Activated CD4-positive, alpha-beta T cell treated with anti-CD3 and anti-CD28 coated beads, Interleukin-2, amount 10 ng/mL, durations not matched to agents 24 days and 14 days (primary cell): ENCODE data around the gene PRKG1. TPM values are rescaled to one million over a fixed set of nuclear protein-coding genes. Genes with fewer than 3 reads are reported as not detected.
"Not testable (repeated sequence)": the region's sequence is repeated elsewhere in the genome, so short reads cannot be mapped to it uniquely, and the experiment has no call there.

Experiments
- DNase-seq: peaks from one replicate; pipeline ENCODE4 v3.0.0; 2022
- H3K27ac Mint-ChIP-seq: one replicate; pipeline ENCODE4 v1.8.0; 2022; ENCODE audit warnings: mild to moderate bottlenecking, mixed read lengths
- H3K27me3 Mint-ChIP-seq: one replicate; pipeline ENCODE4 v1.8.0; 2022; ENCODE audit warnings: mixed read lengths
- H3K36me3 Mint-ChIP-seq: one replicate; pipeline ENCODE4 v1.8.0; 2022; ENCODE audit warnings: low read depth, mild to moderate bottlenecking, mixed read lengths
- H3K4me1 Mint-ChIP-seq: one replicate; pipeline ENCODE4 v1.8.0; 2021; ENCODE audit warnings: mixed read lengths
- H3K4me3 Mint-ChIP-seq: one replicate; pipeline ENCODE4 v1.8.0; 2022; ENCODE audit warnings: mild to moderate bottlenecking, moderate library complexity, mixed read lengths
- H3K9me3 Mint-ChIP-seq: one replicate; pipeline ENCODE4 v1.8.0; 2021; ENCODE audit warnings: mixed read lengths
- intact Hi-C: fragments of 100-400 bp; cut with micrococcal nuclease; formaldehyde crosslinking; loops from one replicate; pipeline ENCODE4 v1.15.1; 2023
- total RNA-seq: library from RNA; stranded (reverse); gene quantifications from 2 replicates; pipeline ENCODE4 v1.2.3, GENCODE V29; 2022

The PRKG1 gene
- total RNA-seq, 1 donor from 2014 or later = not detected

DNA sequence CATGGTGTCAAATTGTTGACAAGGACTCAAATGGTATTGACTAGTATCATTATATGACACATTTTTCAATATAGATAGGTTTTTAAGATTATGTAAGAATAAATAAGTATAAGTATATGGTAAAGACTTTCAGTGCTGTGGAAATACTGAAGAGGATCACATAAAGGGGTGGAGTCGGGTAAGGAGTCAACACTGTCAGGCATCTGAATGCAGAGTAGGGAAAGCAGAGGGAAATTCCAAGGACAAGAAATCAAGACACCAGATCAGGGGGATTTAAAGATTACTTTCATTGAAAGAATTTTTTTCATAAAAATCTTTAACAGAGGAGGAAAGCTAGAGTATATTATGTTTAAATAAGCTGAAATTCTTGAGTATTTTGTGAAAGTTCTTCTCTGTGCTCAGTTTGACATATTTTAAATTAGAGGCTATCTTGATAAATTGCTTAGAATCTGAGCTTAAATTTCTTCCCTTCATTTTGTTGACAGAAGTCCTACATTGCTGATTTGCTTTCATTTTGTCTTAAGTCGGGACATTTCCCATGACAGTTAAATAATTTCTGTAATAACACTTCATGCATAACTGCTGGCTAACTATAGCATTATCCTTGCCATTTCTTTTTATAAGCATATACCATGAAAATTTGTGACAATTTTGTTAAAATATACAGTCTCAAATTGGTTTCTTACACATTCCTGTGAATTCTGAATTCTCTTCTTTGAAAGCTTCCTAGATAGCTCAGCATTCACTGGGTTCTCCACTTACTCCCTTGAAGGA lies 244.3 kb downstream of the PRKG1 start:
- Mint-ChIP-seq H3K9me3 (no peaks in the 10 kb centered on the region), H3K4me1 (no peaks in the 10 kb centered on the region), H3K4me3 (no peak overlapping the region), H3K27me3 (no peaks in the 10 kb centered on the region), H3K27ac (no peak overlapping the region), H3K36me3 (no peaks in the 10 kb centered on the region)
- intact Hi-C loops = no loop called here
- no peak for DNase-seq

DNA sequence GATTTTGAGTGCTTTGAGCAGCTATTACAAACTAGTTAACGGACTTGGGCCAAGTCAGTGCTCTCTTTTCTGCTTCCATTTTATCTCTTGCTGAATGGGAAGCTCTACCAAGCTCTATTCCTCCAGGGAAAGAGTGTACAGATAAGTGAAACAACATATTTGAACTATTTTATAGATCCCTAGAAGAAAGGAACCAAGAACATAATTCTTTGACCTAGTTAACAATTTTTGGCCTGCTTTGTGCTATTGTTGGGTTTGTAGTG lies 244.8 kb downstream of the PRKG1 start:
- Mint-ChIP-seq H3K4me3 (no peak overlapping the region), H3K4me1 (no peaks in the 10 kb centered on the region), H3K36me3 (no peaks in the 10 kb centered on the region), H3K9me3 (no peaks in the 10 kb centered on the region), H3K27me3 (no peaks in the 10 kb centered on the region), H3K27ac (no peak overlapping the region)
- intact Hi-C loops = no loop called here
- no peak for DNase-seq

DNA sequence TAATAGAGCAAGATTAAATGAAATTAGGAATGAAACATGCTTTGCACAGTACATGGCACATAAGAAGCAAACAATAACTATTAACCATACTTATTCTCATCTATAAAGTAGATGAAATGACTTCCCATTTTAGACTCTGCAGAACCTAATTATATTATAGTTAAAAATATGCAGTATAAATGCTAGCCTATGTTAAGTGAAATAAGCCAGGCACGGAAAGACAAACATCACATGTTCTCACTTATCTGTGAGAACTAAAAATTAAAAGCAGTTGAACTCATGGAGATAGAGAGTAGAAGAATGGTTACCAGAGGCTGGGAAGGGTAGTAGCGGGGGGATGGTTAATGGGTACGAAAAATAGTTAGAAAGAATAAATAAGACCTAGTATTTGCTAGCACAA lies 247.0 kb downstream of the PRKG1 start:
- no peaks in the 10 kb centered on the region for H3K4me1 Mint-ChIP-seq
- no peak for DNase-seq
- H3K9me3 Mint-ChIP-seq = no peaks in the 10 kb centered on the region
- no peak overlapping the region for H3K4me3 Mint-ChIP-seq
- no peak overlapping the region for H3K27ac Mint-ChIP-seq
- intact Hi-C loops = no loop called here
- H3K27me3 Mint-ChIP-seq = no peaks in the 10 kb centered on the region
- H3K36me3 Mint-ChIP-seq = no peaks in the 10 kb centered on the region

DNA sequence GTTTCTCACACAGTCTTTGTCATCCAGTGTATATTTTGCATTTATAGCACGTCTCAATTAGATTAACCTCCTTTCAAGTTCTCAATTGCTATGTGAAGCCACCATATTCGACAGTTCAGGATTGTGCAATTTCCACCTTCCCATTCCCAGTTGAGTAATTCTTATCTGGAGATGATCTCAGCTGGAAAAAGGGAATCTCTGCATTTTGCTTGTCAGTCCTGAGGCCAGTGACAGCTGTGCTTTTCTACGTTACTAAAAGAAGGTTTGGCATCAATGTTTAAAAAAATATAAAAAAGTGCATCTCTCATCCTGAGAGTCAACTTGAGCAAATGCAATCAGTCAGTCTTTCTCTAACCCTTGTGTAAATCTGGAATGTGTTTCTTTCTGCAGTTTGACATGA lies 247.7 kb downstream of the PRKG1 start:
- no peaks in the 10 kb centered on the region for H3K9me3 Mint-ChIP-seq
- intact Hi-C loops = no loop called here

DNA sequence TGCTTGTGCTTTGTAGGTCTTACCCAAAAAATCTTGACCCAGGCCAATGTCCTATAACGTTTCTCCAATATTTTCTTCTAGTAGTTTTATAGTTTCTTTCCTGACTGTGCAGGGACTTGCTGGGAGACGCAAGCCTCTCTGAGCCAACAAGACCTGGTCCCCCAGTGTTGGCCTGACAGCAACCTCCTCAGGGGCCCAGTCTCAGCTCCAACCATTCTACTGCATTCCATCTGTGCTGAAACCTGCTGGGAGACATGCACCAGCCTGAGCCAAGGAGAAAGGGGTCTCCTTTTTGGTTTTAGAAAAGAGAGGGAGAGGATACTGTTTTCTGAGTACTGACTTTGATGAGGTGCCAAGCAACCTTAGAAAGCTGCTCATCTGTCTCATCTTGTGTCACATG lies 251.4 kb downstream of the PRKG1 start:
- H3K9me3 Mint-ChIP-seq = no peaks in the 10 kb centered on the region
- H3K4me3 Mint-ChIP-seq = no peak overlapping the region
- H3K4me1 Mint-ChIP-seq = no peaks in the 10 kb centered on the region
- no peak for DNase-seq
- H3K27me3 Mint-ChIP-seq = no peaks in the 10 kb centered on the region
- H3K36me3 Mint-ChIP-seq = no peaks in the 10 kb centered on the region
- no peak overlapping the region for H3K27ac Mint-ChIP-seq
- intact Hi-C loops = no loop called here

More for the DNA sequence above, 247.7 kb downstream of the PRKG1 start:
- no peak overlapping the region for H3K4me3 Mint-ChIP-seq
- H3K27ac Mint-ChIP-seq = no peak overlapping the region
- H3K27me3 Mint-ChIP-seq = no peaks in the 10 kb centered on the region
- H3K4me1 Mint-ChIP-seq = no peaks in the 10 kb centered on the region
- no peaks in the 10 kb centered on the region for H3K36me3 Mint-ChIP-seq
- no peak for DNase-seq

DNA sequence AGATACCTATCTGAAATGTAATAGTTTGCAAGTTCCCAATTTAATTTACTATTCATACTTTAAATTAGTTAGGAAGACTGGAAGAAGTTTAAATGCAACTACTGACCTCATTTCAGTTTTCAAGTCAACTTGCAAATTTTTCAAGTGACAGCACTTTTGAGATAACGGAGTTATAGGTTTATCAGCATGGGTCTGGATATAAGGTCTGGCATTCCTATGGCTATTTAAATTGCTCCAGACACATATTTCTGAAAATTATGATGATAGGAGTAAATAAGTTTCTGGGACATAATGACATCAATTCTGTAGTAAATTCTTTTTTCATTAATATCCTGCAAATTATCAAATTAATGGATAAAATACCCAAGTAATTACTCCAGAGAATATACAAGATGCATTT lies 251.9 kb downstream of the PRKG1 start:
- Mint-ChIP-seq H3K4me1 (no peaks in the 10 kb centered on the region), H3K27me3 (no peaks in the 10 kb centered on the region), H3K9me3 (no peaks in the 10 kb centered on the region), H3K27ac (no peak overlapping the region), H3K36me3 (no peaks in the 10 kb centered on the region), H3K4me3 (no peak overlapping the region)
- intact Hi-C loops = no loop called here
- no peak for DNase-seq

DNA sequence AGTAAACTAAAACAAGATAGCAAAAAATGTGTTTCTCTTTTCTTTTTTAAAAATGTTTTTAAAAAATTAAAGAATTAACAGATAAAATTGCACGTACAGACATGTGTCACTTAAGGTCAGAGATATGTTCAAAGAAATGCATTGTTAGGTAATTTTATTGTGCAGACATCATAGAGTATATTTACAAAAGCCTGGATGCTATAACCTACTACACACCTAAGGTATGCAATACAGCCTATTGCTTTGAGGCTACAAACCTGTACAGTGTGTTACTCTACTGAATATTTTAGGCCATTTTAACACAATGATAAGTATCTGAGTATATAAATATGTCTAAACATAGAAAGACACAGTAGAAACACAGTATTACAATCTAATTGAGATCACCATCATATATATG lies 253.1 kb downstream of the PRKG1 start:
- intact Hi-C loops = no loop called here
- Mint-ChIP-seq H3K36me3 (no peaks in the 10 kb centered on the region), H3K27me3 (no peaks in the 10 kb centered on the region), H3K4me3 (no peak overlapping the region), H3K27ac (no peak overlapping the region), H3K4me1 (no peaks in the 10 kb centered on the region), H3K9me3 (no peaks in the 10 kb centered on the region)
- DNase-seq = no peak

DNA sequence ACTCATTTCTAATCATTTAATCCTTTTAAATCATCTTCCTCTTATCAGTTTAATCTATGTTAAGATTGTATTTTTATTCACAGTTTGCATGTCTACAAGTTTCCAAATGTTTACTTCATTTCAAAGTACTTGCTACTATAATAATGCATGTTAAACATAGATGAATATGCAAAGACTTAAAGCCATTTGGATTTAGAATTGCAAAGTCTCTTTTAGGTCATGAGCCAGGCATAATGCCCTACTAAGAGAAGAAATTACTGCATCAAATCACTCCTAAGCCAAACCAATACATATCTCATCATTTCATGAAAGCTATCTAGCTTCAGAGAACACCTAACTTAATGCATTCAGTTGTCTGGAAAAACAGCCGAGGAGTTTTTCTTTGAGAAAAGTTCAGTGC lies 266.1 kb downstream of the PRKG1 start:
- H3K27ac Mint-ChIP-seq = no peak overlapping the region
- H3K36me3 Mint-ChIP-seq = no peaks in the 10 kb centered on the region
- no peak for DNase-seq
- peaks cover 3% of the 10 kb centered on the region for H3K4me1 Mint-ChIP-seq
- no peak overlapping the region for H3K4me3 Mint-ChIP-seq
- intact Hi-C loops = no loop called here
- H3K27me3 Mint-ChIP-seq = no peaks in the 10 kb centered on the region
- H3K9me3 Mint-ChIP-seq = no peaks in the 10 kb centered on the region

DNA sequence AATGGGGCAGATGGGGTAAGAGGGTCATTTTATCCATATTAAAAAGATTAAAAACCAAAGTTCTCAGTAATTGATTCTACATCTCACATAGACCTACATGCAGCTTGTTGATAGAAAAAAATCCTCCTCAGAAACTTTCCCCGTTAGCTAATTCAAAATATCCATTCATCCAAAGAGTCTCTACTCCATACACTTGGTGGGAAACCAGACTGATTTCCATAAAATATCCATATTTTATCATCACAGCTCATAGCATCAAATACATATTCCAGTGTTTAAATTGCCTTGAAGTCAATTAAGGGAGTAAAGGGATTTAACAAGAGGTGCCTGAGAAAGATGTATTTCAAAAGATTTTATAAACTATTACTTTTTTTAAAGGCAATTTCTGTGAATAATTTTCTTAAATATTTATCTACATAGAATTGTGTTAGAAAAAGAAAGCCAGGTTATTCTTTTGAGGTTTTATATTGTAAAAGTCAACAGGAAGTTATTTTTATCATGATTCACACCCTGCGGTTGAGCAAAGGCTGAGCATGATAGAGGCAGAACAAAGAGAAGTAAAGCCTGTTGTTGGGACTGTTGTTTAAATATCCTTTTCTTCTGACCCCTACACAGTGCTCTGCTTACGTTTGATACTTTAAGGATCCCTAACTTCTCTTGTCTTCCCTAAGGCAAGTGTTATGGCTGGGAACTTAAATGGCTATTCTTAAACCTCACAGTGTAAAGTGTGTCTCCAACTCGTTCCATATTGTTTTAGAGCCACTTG lies 266.7 kb downstream of the PRKG1 start:
- intact Hi-C loops = no loop called here
- Mint-ChIP-seq H3K4me1 (peaks cover 3% of the 10 kb centered on the region), H3K4me3 (no peak overlapping the region), H3K9me3 (no peaks in the 10 kb centered on the region), H3K27me3 (no peaks in the 10 kb centered on the region), H3K36me3 (no peaks in the 10 kb centered on the region), H3K27ac (no peak overlapping the region)
- DNase-seq = no peak

DNA sequence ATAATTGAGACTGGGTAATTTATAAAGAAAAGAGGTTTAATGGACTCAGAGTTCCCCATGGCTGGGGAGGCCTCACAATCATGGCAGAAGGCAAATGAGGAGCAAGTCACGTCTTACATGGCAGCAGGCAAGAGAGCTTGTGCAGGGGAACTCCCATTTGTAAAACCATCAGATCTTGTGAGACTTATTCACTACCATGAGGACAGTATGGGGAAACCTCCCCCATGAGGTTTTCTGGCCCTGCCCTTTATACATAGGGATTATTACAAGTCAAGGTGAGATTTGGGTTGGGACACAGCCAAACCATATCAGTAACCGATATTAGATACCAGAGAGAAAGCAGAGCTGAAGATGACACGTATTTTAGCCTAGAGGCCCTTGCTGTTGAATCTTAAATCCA lies 267.5 kb downstream of the PRKG1 start:
- H3K4me3 Mint-ChIP-seq, DNase-seq, H3K27ac Mint-ChIP-seq, intact Hi-C loops, H3K36me3 Mint-ChIP-seq, H3K9me3 Mint-ChIP-seq, H3K4me1 Mint-ChIP-seq, H3K27me3 Mint-ChIP-seq: not testable (repeated sequence)

DNA sequence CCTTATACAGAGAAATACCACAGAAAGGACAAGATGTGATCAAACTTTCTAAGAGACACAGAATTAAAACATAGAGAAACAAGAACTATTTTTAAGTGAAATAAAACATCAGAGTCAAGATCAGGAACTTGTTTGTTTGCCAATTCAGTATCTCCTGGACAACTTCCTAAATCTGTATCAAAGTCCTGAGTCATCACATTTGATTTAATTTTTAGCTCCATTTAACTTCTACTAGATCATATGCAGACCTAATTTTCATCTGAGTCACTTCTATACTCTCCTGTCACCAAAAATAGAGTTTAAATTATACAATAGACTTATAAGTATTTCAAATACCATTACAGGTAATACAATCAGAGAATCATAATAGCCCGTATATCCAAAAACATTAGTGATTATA lies 268.1 kb downstream of the PRKG1 start:
- no peak overlapping the region for H3K27ac Mint-ChIP-seq
- no peaks in the 10 kb centered on the region for H3K36me3 Mint-ChIP-seq
- intact Hi-C loops = no loop called here
- no peak overlapping the region for H3K4me3 Mint-ChIP-seq
- H3K27me3 Mint-ChIP-seq = no peaks in the 10 kb centered on the region
- H3K4me1 Mint-ChIP-seq = peaks cover 3% of the 10 kb centered on the region
- DNase-seq = no peak
- H3K9me3 Mint-ChIP-seq = no peaks in the 10 kb centered on the region

DNA sequence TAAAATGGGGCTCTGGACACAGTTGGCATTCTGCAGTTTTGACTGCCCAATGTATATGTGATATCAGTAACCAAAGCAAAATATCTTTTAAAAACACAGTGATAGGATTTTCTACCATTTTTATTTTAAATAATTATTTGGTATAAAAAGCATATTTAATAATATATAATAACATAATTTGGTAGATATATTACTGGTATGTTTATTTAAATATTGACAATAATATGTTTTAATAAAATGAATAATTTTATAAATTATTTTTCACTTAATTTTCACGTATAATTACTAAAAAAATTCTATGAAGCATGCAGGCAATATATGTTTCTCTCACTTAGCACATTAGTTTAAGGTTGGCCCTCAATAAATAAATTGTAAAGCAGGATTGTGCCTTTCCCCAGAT lies 269.1 kb downstream of the PRKG1 start:
- no peak for DNase-seq
- intact Hi-C loops = no loop called here
- H3K27me3 Mint-ChIP-seq = no peaks in the 10 kb centered on the region
- H3K4me3 Mint-ChIP-seq = no peak overlapping the region
- H3K9me3 Mint-ChIP-seq = no peaks in the 10 kb centered on the region
- peaks cover 3% of the 10 kb centered on the region for H3K4me1 Mint-ChIP-seq
- H3K27ac Mint-ChIP-seq = no peak overlapping the region
- no peaks in the 10 kb centered on the region for H3K36me3 Mint-ChIP-seq

DNA sequence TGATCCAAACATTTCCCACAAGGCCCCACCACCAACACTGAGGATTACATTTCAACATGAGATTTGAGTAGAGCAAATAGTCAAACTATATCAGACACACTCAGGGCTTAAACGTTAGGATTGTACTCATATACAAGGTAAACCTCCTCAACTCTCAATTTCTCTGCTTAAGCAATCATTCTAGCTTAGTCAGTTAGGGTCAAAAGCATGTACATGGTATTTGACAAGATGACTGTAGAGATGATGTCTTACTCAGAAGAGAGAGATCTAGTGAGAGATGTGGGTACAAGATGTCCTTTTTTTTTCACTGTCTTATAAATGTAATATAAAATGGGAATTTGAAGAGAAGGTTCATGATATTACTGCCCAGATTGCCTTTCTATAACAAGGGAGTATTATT lies 270.1 kb downstream of the PRKG1 start:
- Mint-ChIP-seq H3K4me1 (peaks cover 3% of the 10 kb centered on the region), H3K27ac (no peak overlapping the region), H3K9me3 (no peaks in the 10 kb centered on the region), H3K4me3 (no peak overlapping the region), H3K27me3 (no peaks in the 10 kb centered on the region), H3K36me3 (no peaks in the 10 kb centered on the region)
- intact Hi-C loops = no loop called here
- no peak for DNase-seq

DNA sequence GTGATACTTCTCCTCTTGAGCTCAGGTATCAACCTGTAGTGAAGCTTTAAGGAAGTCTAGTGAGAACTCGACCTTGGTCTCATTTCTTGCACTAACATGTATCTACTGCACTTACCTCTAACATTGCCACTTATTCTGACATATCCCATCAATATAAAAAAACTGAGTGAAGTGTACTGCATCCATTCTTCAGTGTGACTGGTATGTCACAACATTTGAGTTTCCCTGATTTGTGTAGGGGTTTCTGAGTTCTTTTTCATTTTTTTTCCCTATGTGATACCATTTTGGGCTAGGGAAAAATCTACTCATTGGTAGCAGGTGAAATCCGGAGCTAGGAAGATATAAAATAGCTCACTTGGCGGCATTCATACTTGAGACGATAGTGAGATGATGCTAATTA lies 274.3 kb downstream of the PRKG1 start:
- DNase-seq = no peak
- H3K36me3 Mint-ChIP-seq = no peaks in the 10 kb centered on the region
- H3K27ac Mint-ChIP-seq = no peak overlapping the region
- H3K4me3 Mint-ChIP-seq = no peak overlapping the region
- H3K9me3 Mint-ChIP-seq = no peaks in the 10 kb centered on the region
- H3K27me3 Mint-ChIP-seq = no peaks in the 10 kb centered on the region
- H3K4me1 Mint-ChIP-seq = no peaks in the 10 kb centered on the region
- intact Hi-C loops = no loop called here

DNA sequence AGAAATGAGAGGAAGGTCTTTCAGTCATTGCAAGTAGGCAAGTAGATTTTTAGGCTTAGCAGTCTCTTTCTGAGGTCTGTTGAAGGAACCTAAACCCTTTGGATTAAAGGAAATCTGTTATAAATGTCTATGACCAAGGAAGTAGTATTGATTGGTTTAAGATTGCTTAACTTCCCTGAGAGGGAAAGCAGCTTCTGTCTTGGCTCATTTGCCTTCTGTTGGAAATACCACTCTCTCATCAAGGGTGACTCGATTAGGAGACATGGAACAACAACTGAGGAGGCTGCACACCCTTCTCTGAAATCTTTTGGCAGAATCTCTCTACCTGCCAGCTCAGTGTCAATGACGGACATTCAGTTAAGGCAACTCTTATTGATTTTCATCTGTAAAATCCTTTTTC lies 282.9 kb downstream of the PRKG1 start:
- intact Hi-C loops = no loop called here
- no peak overlapping the region for H3K4me3 Mint-ChIP-seq
- H3K27me3 Mint-ChIP-seq = no peaks in the 10 kb centered on the region
- no peak overlapping the region for H3K27ac Mint-ChIP-seq
- no peak for DNase-seq
- H3K4me1 Mint-ChIP-seq = no peaks in the 10 kb centered on the region
- no peaks in the 10 kb centered on the region for H3K9me3 Mint-ChIP-seq
- no peaks in the 10 kb centered on the region for H3K36me3 Mint-ChIP-seq
